ENCODE data around the gene P2RX5. TPM values are rescaled to one million over a fixed set of nuclear protein-coding genes. Genes with fewer than 3 reads are reported as not detected.
"Not testable (repeated sequence)": the region's sequence is repeated elsewhere in the genome, so short reads cannot be mapped to it uniquely, and the experiment has no call there.

The P2RX5 gene, protein sequence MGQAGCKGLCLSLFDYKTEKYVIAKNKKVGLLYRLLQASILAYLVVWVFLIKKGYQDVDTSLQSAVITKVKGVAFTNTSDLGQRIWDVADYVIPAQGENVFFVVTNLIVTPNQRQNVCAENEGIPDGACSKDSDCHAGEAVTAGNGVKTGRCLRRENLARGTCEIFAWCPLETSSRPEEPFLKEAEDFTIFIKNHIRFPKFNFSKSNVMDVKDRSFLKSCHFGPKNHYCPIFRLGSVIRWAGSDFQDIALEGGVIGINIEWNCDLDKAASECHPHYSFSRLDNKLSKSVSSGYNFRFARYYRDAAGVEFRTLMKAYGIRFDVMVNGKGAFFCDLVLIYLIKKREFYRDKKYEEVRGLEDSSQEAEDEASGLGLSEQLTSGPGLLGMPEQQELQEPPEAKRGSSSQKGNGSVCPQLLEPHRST
- total RNA-seq (10 to 100 TPM; 22.1 to 23.7 TPM), polyA plus RNA-seq (10 to 100 TPM; 15.6 to 23.6 (median 16.7) TPM), total RNA-seq (5.1 to 7.9 (median 6.2) reads per million in 6 experiments)

- peaks cover 8 to 51% (median 37%) of the 10 kb centered on the region in 4 donors for H3K4me1 Mint-ChIP-seq
- peak within 1 kb of the TSS; percentile 88 to 99 (median 92) for H3K4me3 Mint-ChIP-seq
- H3K9me3 Mint-ChIP-seq = no peaks in the 10 kb centered on the region
- H3K27ac Mint-ChIP-seq = peak within 1 kb of the TSS; percentile 63 to 97 (median 89)
- peaks cover 0 to 3% (median 0%) of the 10 kb centered on the region in 3 donors for H3K36me3 Mint-ChIP-seq
- ATAC-seq = peak; percentile 80 to 84
- DNase-seq = peak in 9 of 10 donors; percentile 5 to 49 (median 31)
- H3K27me3 Mint-ChIP-seq = no peaks in the 10 kb centered on the region
- POLR2A ChIA-PET = interaction anchor here (0.6 to 2.0 kb wide), 14 partner anchors 11 to 448 kb away, joined by 3 to 17 read pairs (median 4); partner anchors contain the start of genes CYB5D2, EMC6, HASPIN and SHPK
These were observed at the start of gene P2RX5 for GRCh38 chr17:3695723-3696411. P2RX5 (minus strand) TSS chr17:3696155; CDS start chr17:3696005, 150 bp downstream.

DNA sequence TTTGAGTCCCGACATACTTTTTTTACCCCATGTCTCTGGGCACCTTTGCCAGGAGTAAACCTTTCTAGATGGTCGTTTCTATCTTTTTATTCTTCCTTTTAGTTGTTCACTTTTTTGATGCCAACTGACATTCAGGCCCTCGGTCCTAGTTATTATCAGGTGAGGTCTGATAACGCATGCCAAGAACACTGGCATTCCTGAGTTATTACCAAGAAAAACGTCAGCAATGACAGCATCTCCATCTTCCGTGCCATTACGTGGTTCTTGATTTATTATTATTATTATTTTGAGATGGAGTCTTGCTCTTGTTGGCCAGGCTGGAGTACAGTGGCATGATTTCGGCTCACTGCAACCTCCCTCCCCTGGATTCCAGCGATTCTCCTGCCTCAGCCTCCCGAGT, 49.1 kb upstream of the P2RX5 start:
- no peak overlapping the region for H3K4me3 Mint-ChIP-seq
- H3K9me3 Mint-ChIP-seq = peaks cover 0 to 3% (median 2%) of the 10 kb centered on the region in 9 donors
- no peaks in the 10 kb centered on the region for H3K36me3 Mint-ChIP-seq
- H3K27ac Mint-ChIP-seq = no peak overlapping the region
- DNase-seq = no peak
- POLR2A ChIA-PET = no interaction called here
- peaks cover 9 to 40% (median 33%) of the 10 kb centered on the region in 4 donors for H3K4me1 Mint-ChIP-seq
- no peak for ATAC-seq
- H3K27me3 Mint-ChIP-seq = no peaks in the 10 kb centered on the region

GRCh38 chr17:3744014-3744413, 48.1 kb upstream of the P2RX5 start:
- Mint-ChIP-seq H3K27ac (peak overlapping the region in 1 of 10 donors; percentile 25), H3K4me3 (no peak overlapping the region), H3K27me3 (no peaks in the 10 kb centered on the region), H3K9me3 (peaks cover 0 to 5% (median 2%) of the 10 kb centered on the region in 9 donors), H3K36me3 (no peaks in the 10 kb centered on the region), H3K4me1 (peaks cover 14 to 41% (median 35%) of the 10 kb centered on the region in 4 donors)
- POLR2A ChIA-PET = no interaction called here
- ATAC-seq = no peak
- no peak for DNase-seq

GRCh38 chr17:3740611-3741073, 44.7 kb upstream of the P2RX5 start:
- Mint-ChIP-seq H3K27ac (peak overlapping the region; percentile 21 to 92 (median 88)), H3K9me3 (peaks cover 0 to 5% (median 2%) of the 10 kb centered on the region in 9 donors), H3K4me3 (peak overlapping the region; percentile 43 to 78 (median 64)), H3K4me1 (peaks cover 19 to 51% (median 45%) of the 10 kb centered on the region in 4 donors), H3K27me3 (no peaks in the 10 kb centered on the region), H3K36me3 (no peaks in the 10 kb centered on the region)
- DNase-seq = peak in 4 of 10 donors; percentile 21 to 44 (median 36)
- POLR2A ChIA-PET = interaction anchor here (0.6 to 3.4 kb wide), 7 partner anchors 10 to 105 kb away, joined by 3 to 10 read pairs (median 5); partner anchors contain the start of gene NCBP3
- peak; percentile 35 to 55 for ATAC-seq

DNA sequence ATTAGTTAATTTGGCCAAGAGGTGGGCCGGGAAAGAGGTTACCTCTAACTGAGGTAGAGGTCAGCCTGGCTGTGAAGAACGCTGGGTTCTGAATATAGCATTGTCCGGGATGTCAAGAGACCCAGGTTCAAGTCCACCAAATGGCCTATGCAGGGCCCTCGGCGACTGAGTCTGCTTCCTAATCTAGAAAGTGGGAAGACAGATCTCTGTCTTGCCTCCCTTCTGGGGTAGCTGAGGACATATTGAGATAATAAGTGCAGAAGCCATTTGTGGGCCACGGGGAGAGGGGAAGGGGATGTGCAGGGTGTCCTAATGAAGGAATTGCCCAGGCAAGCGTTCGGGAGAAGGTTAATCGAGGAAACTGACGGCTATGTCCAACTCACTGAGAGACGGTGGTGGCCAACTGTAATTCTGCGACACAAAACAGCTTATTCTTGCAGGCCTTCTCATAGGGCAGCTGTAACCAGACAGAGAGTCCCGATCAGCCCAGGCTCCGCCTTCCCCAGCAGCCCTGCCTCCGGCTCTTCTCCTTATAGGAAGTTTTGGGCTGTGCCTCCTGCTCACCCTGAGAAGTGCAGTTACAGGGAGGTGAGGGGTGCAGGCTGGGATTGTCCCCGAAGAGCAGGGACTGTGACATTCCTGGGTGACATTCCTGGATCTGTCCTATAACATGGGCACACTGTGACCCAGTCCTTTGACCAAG, 43.6 kb upstream of the P2RX5 start:
- DNase-seq (no peak), ATAC-seq (no peak)
- Mint-ChIP-seq H3K27me3 (no peaks in the 10 kb centered on the region), H3K4me3 (peak overlapping the region in 8 of 10 donors; percentile 11 to 83 (median 38)), H3K27ac (peak overlapping the region; percentile 25 to 92 (median 82)), H3K36me3 (no peaks in the 10 kb centered on the region), H3K4me1 (peaks cover 19 to 51% (median 45%) of the 10 kb centered on the region in 4 donors), H3K9me3 (peaks cover 0 to 5% (median 2%) of the 10 kb centered on the region in 9 donors)
- POLR2A ChIA-PET = interaction anchor here (1.1 to 3.6 kb wide), 6 partner anchors 16 to 106 kb away, joined by 4 to 23 read pairs (median 4); partner anchors contain the start of genes HASPIN and NCBP3

GRCh38 chr17:3738562-3739295, 42.8 kb upstream of the P2RX5 start:
- Mint-ChIP-seq H3K27ac (peak overlapping the region; percentile 25 to 91 (median 84)), H3K27me3 (no peaks in the 10 kb centered on the region), H3K4me1 (peaks cover 19 to 54% (median 45%) of the 10 kb centered on the region in 4 donors), H3K9me3 (peaks cover 0 to 5% (median 2%) of the 10 kb centered on the region in 9 donors), H3K4me3 (peak overlapping the region; percentile 12 to 83 (median 54)), H3K36me3 (no peaks in the 10 kb centered on the region)
- POLR2A ChIA-PET = interaction anchor here (0.6 to 3.6 kb wide), 14 partner anchors 13 to 404 kb away, joined by 3 to 23 read pairs (median 4); partner anchors contain the start of genes HASPIN, NCBP3, P2RX5 and ZZEF1
- ATAC-seq (peak; percentile 84 to 90), DNase-seq (peak; percentile 33 to 77 (median 52))

DNA sequence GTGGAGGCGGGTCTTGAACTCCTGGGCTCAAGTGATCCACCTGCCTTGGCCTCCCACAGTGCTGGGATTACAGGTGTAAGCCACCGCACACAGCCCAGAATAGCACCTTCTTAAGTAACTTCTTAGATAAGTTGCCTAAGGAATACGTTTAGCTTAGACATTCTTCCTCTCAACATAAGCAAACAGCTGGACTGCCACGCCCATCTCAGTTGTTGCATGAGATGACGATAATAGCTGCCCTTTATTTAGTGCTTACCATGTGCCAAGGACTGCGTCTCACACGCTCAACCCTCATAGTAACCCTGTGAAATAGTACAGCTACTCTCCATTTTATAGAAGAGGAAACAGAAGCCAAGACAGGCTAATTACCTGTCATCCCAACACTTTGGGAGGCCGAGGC, 39.6 kb upstream of the P2RX5 start:
- peaks cover 17 to 43% (median 34%) of the 10 kb centered on the region in 4 donors for H3K4me1 Mint-ChIP-seq
- POLR2A ChIA-PET = no interaction called here

DNA sequence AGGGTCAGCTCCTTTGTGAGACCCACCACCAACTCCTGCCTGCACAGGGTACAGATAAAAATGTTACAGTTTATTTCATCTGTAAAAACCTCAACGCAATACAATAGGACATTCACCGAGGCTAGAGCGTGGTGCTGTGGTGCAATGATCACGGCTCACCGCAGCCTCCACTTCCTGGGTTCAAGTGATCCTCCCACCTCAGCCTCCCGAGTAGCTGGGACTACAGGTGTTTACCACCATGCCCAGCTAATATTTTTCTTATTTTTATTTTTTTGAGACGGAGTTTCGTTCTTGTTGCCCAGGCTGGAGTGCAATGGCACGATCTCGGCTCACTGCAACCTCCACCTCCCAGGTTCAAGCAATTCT, 38.9 kb upstream of the P2RX5 start:
- not testable (repeated sequence) for H3K27me3 Mint-ChIP-seq, DNase-seq, ATAC-seq, H3K27ac Mint-ChIP-seq, H3K9me3 Mint-ChIP-seq, H3K36me3 Mint-ChIP-seq, H3K4me3 Mint-ChIP-seq
- peaks cover 17 to 37% (median 28%) of the 10 kb centered on the region in 4 donors for H3K4me1 Mint-ChIP-seq
- POLR2A ChIA-PET = interaction anchor here (0.8 kb wide), 1 partner anchor 12 kb away, joined by 3 read pairs; no protein-coding TSS in a partner anchor

More for the DNA sequence above, 39.6 kb upstream of the P2RX5 start:
- Mint-ChIP-seq H3K9me3 (peaks cover 0 to 2% (median 0%) of the 10 kb centered on the region in 9 donors), H3K27me3 (no peaks in the 10 kb centered on the region), H3K27ac (no peak overlapping the region), H3K4me3 (no peak overlapping the region), H3K36me3 (no peaks in the 10 kb centered on the region)
- no peak for ATAC-seq
- no peak for DNase-seq

- POLR2A ChIA-PET = no interaction called here
- Mint-ChIP-seq H3K4me1 (peaks cover 0 to 12% (median 2%) of the 10 kb centered on the region in 4 donors), H3K27me3 (no peaks in the 10 kb centered on the region), H3K9me3 (no peaks in the 10 kb centered on the region), H3K4me3 (peak overlapping the region in 1 of 10 donors; percentile 3), H3K36me3 (no peaks in the 10 kb centered on the region), H3K27ac (peak overlapping the region in 1 of 10 donors; percentile 46)
- no peak for ATAC-seq
- DNase-seq = no peak
These were observed 36.3 kb upstream of the P2RX5 start for GRCh38 chr17:3732210-3732621.

- Mint-ChIP-seq H3K9me3 (no peaks in the 10 kb centered on the region), H3K4me3 (no peak overlapping the region), H3K27me3 (no peaks in the 10 kb centered on the region), H3K27ac (peak overlapping the region in 1 of 10 donors; percentile 59), H3K36me3 (no peaks in the 10 kb centered on the region), H3K4me1 (peaks cover 0 to 14% (median 0%) of the 10 kb centered on the region in 4 donors)
- no peak for ATAC-seq
- POLR2A ChIA-PET = no interaction called here
- DNase-seq = no peak
These were observed 35.0 kb upstream of the P2RX5 start for GRCh38 chr17:3730881-3731429.

- H3K4me1 Mint-ChIP-seq = peaks cover 0 to 21% (median 1%) of the 10 kb centered on the region in 4 donors
- POLR2A ChIA-PET = no interaction called here
- H3K27me3 Mint-ChIP-seq = no peaks in the 10 kb centered on the region
These were observed 33.9 kb upstream of the P2RX5 start for GRCh38 chr17:3729881-3730280.

More at GRCh38 chr17:3729881-3730280, 33.9 kb upstream of the P2RX5 start:
- no peak for DNase-seq
- Mint-ChIP-seq H3K4me3 (no peak overlapping the region), H3K27ac (peak overlapping the region in 1 of 10 donors; percentile 56), H3K9me3 (no peaks in the 10 kb centered on the region), H3K36me3 (no peaks in the 10 kb centered on the region)
- ATAC-seq = no peak
